GM19238 (cell line): ENCODE results near the gene COL20A1.
"Not testable (repeated sequence)": the region's sequence is repeated elsewhere in the genome, so short reads cannot be mapped to it uniquely, and the experiment has no call there.

Experiments used
- DNase-seq: peaks from one replicate; pipeline ENCODE4 v3.0.0; 2011; ENCODE audit warnings: low spot score; ENCODE audit not compliant: insufficient read length

COL20A1 gene

GRCh38 chr20:63290136-63290676 lies 2.8 kb upstream of the COL20A1 start:
- no peak for DNase-seq

GRCh38 chr20:63290677-63291472 lies 2.1 kb upstream of the COL20A1 start:
- peak; percentile 81 for DNase-seq

GRCh38 chr20:63291811-63292210 lies 1.2 kb upstream of the COL20A1 start:
- DNase-seq: no peak

- no peak for DNase-seq
These were observed 689 bp upstream of the COL20A1 start for GRCh38 chr20:63292292-63292701.

GRCh38 chr20:63293456-63293855 lies 470 bp downstream of the COL20A1 start:
- no peak for DNase-seq

GRCh38 chr20:63293871-63294535 lies 1.0 kb downstream of the COL20A1 start:
- no peak for DNase-seq

- no peak for DNase-seq
These were observed 1.5 kb downstream of the COL20A1 start for GRCh38 chr20:63294536-63294900.

GRCh38 chr20:63295018-63295417 lies 2.0 kb downstream of the COL20A1 start:
- no peak for DNase-seq

- no peak for DNase-seq
These were observed 2.4 kb downstream of the COL20A1 start for GRCh38 chr20:63295422-63295821.

GRCh38 chr20:63295846-63296245 lies 2.9 kb downstream of the COL20A1 start:
- DNase-seq: no peak

- no peak for DNase-seq
These were observed 3.7 kb downstream of the COL20A1 start for GRCh38 chr20:63296531-63297299.

GRCh38 chr20:63297371-63297781 lies 4.4 kb downstream of the COL20A1 start:
- no peak for DNase-seq

- no peak for DNase-seq
These were observed 5.0 kb downstream of the COL20A1 start for GRCh38 chr20:63297796-63298572.

GRCh38 chr20:63298731-63299312 lies 5.8 kb downstream of the COL20A1 start:
- no peak for DNase-seq

GRCh38 chr20:63301671-63302070 lies 8.7 kb downstream of the COL20A1 start:
- DNase-seq: no peak

GRCh38 chr20:63303095-63303666 lies 10.2 kb downstream of the COL20A1 start:
- DNase-seq: no peak

- DNase-seq: no peak
These were observed 12.4 kb downstream of the COL20A1 start for GRCh38 chr20:63305393-63305792.

GRCh38 chr20:63305933-63306672 lies 13.1 kb downstream of the COL20A1 start:
- DNase-seq: not testable (repeated sequence)

- no peak for DNase-seq
These were observed 13.9 kb downstream of the COL20A1 start for GRCh38 chr20:63306673-63307537.
